GM21447 (cell line): Measurements from ENCODE around the gene ACSS3.
"Not testable (repeated sequence)": the region's sequence is repeated elsewhere in the genome, so short reads cannot be mapped to it uniquely, and the experiment has no call there.

Experiments
- ATAC-seq: cut with Tn5 transposase; IDR thresholded peaks from one replicate; pipeline ENCODE4 v1.9.1; 2021; ENCODE audit not compliant: unreplicated experiment

Gene ACSS3

GRCh38 chr12:81166790-81167189, 88.9 kb downstream of the ACSS3 start:
- no peak for ATAC-seq

- no peak for ATAC-seq
These were observed 89.8 kb downstream of the ACSS3 start for GRCh38 chr12:81167694-81168093.

GRCh38 chr12:81168445-81168844, 90.6 kb downstream of the ACSS3 start:
- no peak for ATAC-seq

- ATAC-seq: no peak
These were observed 92.2 kb downstream of the ACSS3 start for GRCh38 chr12:81170072-81170471.

- ATAC-seq: no peak
These were observed 95.0 kb downstream of the ACSS3 start for GRCh38 chr12:81172851-81173250.

DNA sequence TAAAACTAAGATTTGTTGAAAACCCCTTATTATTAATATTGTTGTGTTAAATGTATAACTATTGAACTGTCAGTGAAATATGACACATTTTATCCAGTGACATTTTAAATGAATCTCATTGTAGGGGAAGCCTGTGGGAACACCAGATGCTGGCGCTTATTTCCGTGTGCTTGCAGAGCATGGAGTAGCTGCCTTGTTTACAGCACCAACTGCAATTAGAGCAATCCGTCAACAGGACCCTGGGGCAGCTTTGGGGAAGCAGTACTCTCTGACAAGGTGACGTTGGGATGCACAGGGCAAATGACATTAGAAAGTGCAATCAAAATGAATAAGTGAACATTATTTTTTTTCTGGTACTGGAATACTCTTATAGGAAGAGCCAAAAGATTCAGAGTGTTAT, 96.8 kb downstream of the ACSS3 start:
- no peak for ATAC-seq

DNA sequence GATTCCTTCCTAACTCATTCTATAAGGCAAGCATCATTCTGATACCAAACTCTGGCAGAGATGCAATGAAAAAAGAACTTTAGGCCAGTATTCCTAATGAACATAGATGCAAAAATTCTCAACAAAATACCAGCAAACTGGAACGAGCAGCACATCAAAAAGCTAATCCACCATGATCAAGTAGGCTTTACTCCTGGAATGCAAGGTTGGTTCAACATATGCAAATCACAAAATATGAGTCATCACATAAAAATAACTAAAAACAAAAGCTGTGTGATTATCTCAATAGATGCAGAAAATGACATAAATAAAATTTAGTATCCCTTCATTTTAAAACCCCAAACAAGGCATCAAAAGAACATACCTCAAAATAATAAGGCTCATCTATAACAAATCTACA, 98.9 kb downstream of the ACSS3 start:
- no peak for ATAC-seq

- no peak for ATAC-seq
These were observed 103.8 kb downstream of the ACSS3 start for GRCh38 chr12:81181691-81182090.

DNA sequence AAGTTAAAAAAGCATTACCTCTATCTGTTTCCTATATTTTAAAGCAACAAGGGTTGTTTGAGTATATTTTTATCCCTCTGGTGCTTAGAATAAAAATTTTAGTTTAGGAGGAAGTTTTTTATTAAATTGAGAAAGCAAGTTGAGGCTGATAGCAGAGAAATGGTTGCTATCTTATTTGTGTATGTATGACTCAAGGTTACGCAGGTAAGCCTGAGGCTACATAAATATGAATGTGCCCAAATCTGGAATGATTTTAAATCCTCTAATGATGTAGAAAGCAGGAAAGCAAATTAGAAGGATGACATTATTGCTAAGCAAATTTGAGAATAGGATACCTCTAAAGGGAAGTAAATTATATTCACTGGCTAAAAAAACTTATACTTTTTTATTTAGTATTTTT, 109.8 kb downstream of the ACSS3 start:
- no peak for ATAC-seq

- ATAC-seq: no peak
These were observed 118.7 kb downstream of the ACSS3 start for GRCh38 chr12:81196595-81196994.

- ATAC-seq: not testable (repeated sequence)
These were observed 122.7 kb downstream of the ACSS3 start for GRCh38 chr12:81200561-81200960.

- no peak for ATAC-seq
These were observed 125.9 kb downstream of the ACSS3 start for GRCh38 chr12:81203671-81204204.

GRCh38 chr12:81205416-81205815, 127.5 kb downstream of the ACSS3 start:
- no peak for ATAC-seq

DNA sequence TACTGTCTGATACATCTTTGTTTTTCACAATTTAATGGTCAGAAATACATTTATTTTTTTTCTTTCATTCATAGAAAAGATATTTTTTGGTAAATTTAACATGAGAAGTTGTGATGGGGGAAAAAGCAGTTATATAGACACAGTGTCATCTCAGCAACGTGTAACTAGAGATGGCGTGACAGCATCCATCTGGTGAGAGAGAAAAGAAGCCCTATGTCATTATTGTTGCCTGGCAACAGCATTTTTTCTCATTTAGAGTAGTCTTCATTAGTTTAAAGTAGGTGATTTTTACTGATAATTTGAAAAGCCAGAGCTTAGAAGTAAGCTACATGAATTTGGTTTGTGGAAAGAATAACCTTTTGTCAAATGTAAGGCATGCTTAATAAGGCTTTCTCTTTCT, 128.6 kb downstream of the ACSS3 start:
- no peak for ATAC-seq

DNA sequence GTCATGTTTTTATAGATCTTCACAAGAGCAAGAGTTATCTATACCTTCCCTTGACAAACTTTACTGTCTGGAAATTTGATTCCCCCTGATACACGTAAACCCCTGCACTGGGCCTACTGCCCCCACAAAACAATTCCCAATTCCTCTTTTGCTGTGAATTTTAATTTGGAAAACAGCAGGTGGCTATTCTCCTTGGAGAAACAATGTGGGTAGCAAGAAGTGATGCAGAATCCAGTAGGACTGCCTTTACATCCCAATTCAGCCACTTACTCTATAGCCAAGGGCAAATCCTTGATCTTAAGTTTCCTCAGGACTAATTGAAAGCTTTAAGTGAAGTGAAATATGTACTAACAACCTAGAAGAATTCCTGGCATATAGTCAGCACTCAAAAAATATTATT, 129.3 kb downstream of the ACSS3 start:
- no peak for ATAC-seq

- ATAC-seq: no peak
These were observed 129.8 kb downstream of the ACSS3 start for GRCh38 chr12:81207664-81208063.

GRCh38 chr12:81208187-81208911, 130.5 kb downstream of the ACSS3 start:
- ATAC-seq: no peak

- no peak for ATAC-seq
These were observed 131.1 kb downstream of the ACSS3 start for GRCh38 chr12:81209012-81209411.

GRCh38 chr12:81209772-81210225, 131.9 kb downstream of the ACSS3 start:
- ATAC-seq: not testable (repeated sequence)

GRCh38 chr12:81211306-81211705, 133.4 kb downstream of the ACSS3 start:
- no peak for ATAC-seq

GRCh38 chr12:81212996-81213696, 135.3 kb downstream of the ACSS3 start:
- no peak for ATAC-seq

GRCh38 chr12:81216739-81217138, 138.9 kb downstream of the ACSS3 start:
- no peak for ATAC-seq
